SK-N-SH treated with all-trans-retinoic acid at 6 μM for 48 hours (cell line): ENCODE data around the gene SV2B.

ENCODE experiments used
- ATAC-seq: fragments of 200-7000 bp; cut with Tn5 transposase; 3 replicates; pipeline ENCODE4 v1.9.1; 2020; ENCODE audit warnings: mild to moderate bottlenecking, moderate library complexity
- ARNTL ChIP-seq: fragments of 450-650 bp; formaldehyde crosslinking; IDR thresholded peaks from 2 replicates; pipeline ENCODE4 v1.5.0; 2020; ENCODE audit warnings: low read depth, mild to moderate bottlenecking, moderate library complexity, borderline replicate concordance
- BACH2 ChIP-seq: fragments of 250-450 bp; sonication (Bioruptor Pico); IDR thresholded peaks from 2 replicates; pipeline ENCODE4 v1.9.0; 2021; ENCODE audit warnings: mild to moderate bottlenecking, borderline replicate concordance
- CREB5 ChIP-seq: fragments of 250-450 bp; sonication (Bioruptor Pico); IDR thresholded peaks from 2 replicates; pipeline ENCODE4 v1.5.1; 2020; ENCODE audit warnings: low read depth, mild to moderate bottlenecking, moderate library complexity
- CSDC2 ChIP-seq: fragments of 250-450 bp; sonication (Bioruptor Pico); IDR thresholded peaks from 2 replicates; pipeline ENCODE4 v1.5.0; 2020; ENCODE audit warnings: mild to moderate bottlenecking, moderate library complexity
- CSRNP3 ChIP-seq: fragments of 250-450 bp; sonication (Bioruptor Pico); IDR thresholded peaks from 2 replicates; pipeline ENCODE4 v1.5.1; 2021; ENCODE audit warnings: mild to moderate bottlenecking, moderate library complexity
- ESRRG ChIP-seq: fragments of 250-450 bp; sonication (Bioruptor Pico); IDR thresholded peaks from 2 replicates; pipeline ENCODE4 v1.6.1; 2021; ENCODE audit warnings: mild to moderate bottlenecking
- GLIS3 ChIP-seq: fragments of 250-450 bp; sonication (Bioruptor Pico); IDR thresholded peaks from 2 replicates; pipeline ENCODE4 v1.5.0; 2020; ENCODE audit warnings: mild to moderate bottlenecking, moderate library complexity
- ISL1 ChIP-seq: fragments of 250-450 bp; sonication (Bioruptor Pico); IDR thresholded peaks from 2 replicates; pipeline ENCODE4 v2.1.2; 2022; ENCODE audit warnings: mild to moderate bottlenecking, moderate library complexity
- OSR1 ChIP-seq: fragments of 250-450 bp; sonication (Bioruptor Pico); IDR thresholded peaks from 2 replicates; pipeline ENCODE4 v1.8.0; 2022; ENCODE audit warnings: moderate library complexity, mild to moderate bottlenecking, inconsistent platforms
- PATZ1 ChIP-seq: fragments of 250-450 bp; sonication (Bioruptor Pico); IDR thresholded peaks from 2 replicates; pipeline ENCODE4 v1.8.0; 2020; ENCODE audit warnings: mild to moderate bottlenecking, moderate library complexity, borderline replicate concordance
- POU6F1 ChIP-seq: fragments of 250-450 bp; sonication (Bioruptor Pico); IDR thresholded peaks from 2 replicates; pipeline ENCODE4 v1.8.0; 2021; ENCODE audit warnings: low read depth, mild to moderate bottlenecking, moderate library complexity, borderline replicate concordance
- PPARA ChIP-seq: fragments of 250-450 bp; sonication (Bioruptor Pico); IDR thresholded peaks from 2 replicates; pipeline ENCODE4 v1.5.0; 2020; ENCODE audit warnings: mild to moderate bottlenecking, borderline replicate concordance
- RARB ChIP-seq: fragments of 250-450 bp; sonication (Bioruptor Pico); IDR thresholded peaks from 2 replicates; pipeline ENCODE4 v1.8.0; 2021; ENCODE audit warnings: mild to moderate bottlenecking, moderate library complexity
- SNAI2 ChIP-seq: fragments of 250-450 bp; sonication (Bioruptor Pico); IDR thresholded peaks from 2 replicates; pipeline ENCODE4 v1.5.0; 2020; ENCODE audit warnings: mild to moderate bottlenecking, moderate library complexity
- TCF4 ChIP-seq: fragments of 250-450 bp; sonication (Bioruptor Pico); IDR thresholded peaks from 2 replicates; pipeline ENCODE4 v1.8.0; 2021; ENCODE audit warnings: mild to moderate bottlenecking, moderate library complexity, borderline replicate concordance
- TOX ChIP-seq: fragments of 250-450 bp; sonication (Bioruptor Pico); IDR thresholded peaks from 2 replicates; pipeline ENCODE4 v1.8.0; 2021; ENCODE audit warnings: mild to moderate bottlenecking, moderate library complexity, borderline replicate concordance
- TSHZ2 ChIP-seq: fragments of 250-450 bp; sonication (Bioruptor Pico); IDR thresholded peaks from 2 replicates; pipeline ENCODE4 v1.5.0; 2020; ENCODE audit warnings: mild to moderate bottlenecking, moderate library complexity
- ZC3H10 ChIP-seq: fragments of 250-450 bp; sonication (Bioruptor Pico); IDR thresholded peaks from 2 replicates; pipeline ENCODE4 v1.5.1; 2021; ENCODE audit warnings: mild to moderate bottlenecking, moderate library complexity
- ZFP3 ChIP-seq: fragments of 250-450 bp; sonication (Bioruptor Pico); IDR thresholded peaks from 2 replicates; pipeline ENCODE4 v1.5.0; 2020; ENCODE audit warnings: mild to moderate bottlenecking, moderate library complexity
- ZFP30 ChIP-seq: fragments of 450-650 bp; formaldehyde crosslinking; IDR thresholded peaks from 2 replicates; pipeline ENCODE4 v1.5.0; 2022; ENCODE audit warnings: mild to moderate bottlenecking, moderate library complexity
- ZNF565 ChIP-seq: fragments of 450-650 bp; formaldehyde crosslinking; conservative IDR thresholded peaks from 2 replicates; pipeline ENCODE4 v1.5.0; 2020; ENCODE audit warnings: low read depth, mild to moderate bottlenecking, moderate library complexity
- ZNF70 ChIP-seq: fragments of 450-650 bp; formaldehyde crosslinking; IDR thresholded peaks from 2 replicates; pipeline ENCODE4 v1.5.0; 2020; ENCODE audit warnings: mild to moderate bottlenecking, moderate library complexity
- ZNF8 ChIP-seq: fragments of 450-650 bp; formaldehyde crosslinking; IDR thresholded peaks from 2 replicates; pipeline ENCODE4 v1.5.0; 2020; ENCODE audit warnings: mild to moderate bottlenecking, moderate library complexity

SV2B gene

GRCh38 chr15:91196127-91196526, 96.1 kb downstream of the SV2B start:
- ATAC-seq = no peak
- no peak for TF ChIP-seq ZFP3
- no peak for TF ChIP-seq CREB5
- TF ChIP-seq ARNTL (CRISPR knock-in tag) = no peak
- TF ChIP-seq ZFP30 (CRISPR knock-in tag) = no peak
- no peak for TF ChIP-seq TCF4 (CRISPR knock-in tag)
- no peak for TF ChIP-seq ZNF565 (CRISPR knock-in tag)
- no peak for TF ChIP-seq ZC3H10 (CRISPR knock-in tag)
- no peak for TF ChIP-seq RARB (CRISPR knock-in tag)
- no peak for TF ChIP-seq ZNF70 (CRISPR knock-in tag)
- no peak for TF ChIP-seq ZNF8 (CRISPR knock-in tag)
- no peak for TF ChIP-seq CSRNP3 (CRISPR knock-in tag)

- no peak for TF ChIP-seq ZC3H10 (CRISPR knock-in tag)
- no peak for TF ChIP-seq RARB (CRISPR knock-in tag)
- no peak for TF ChIP-seq TCF4 (CRISPR knock-in tag)
- no peak for TF ChIP-seq PATZ1
- TF ChIP-seq CSDC2 (CRISPR knock-in tag) = no peak
- TF ChIP-seq SNAI2 = no peak
- TF ChIP-seq ZFP30 (CRISPR knock-in tag) = no peak
- no peak for TF ChIP-seq OSR1 (CRISPR knock-in tag)
- no peak for TF ChIP-seq GLIS3 (CRISPR knock-in tag)
- no peak for TF ChIP-seq TSHZ2
- no peak for TF ChIP-seq CREB5
- no peak for TF ChIP-seq ZFP3
- TF ChIP-seq CSRNP3 (CRISPR knock-in tag) = no peak
- no peak for TF ChIP-seq PPARA (CRISPR knock-in tag)
- TF ChIP-seq ZNF8 (CRISPR knock-in tag) = no peak
- no peak for TF ChIP-seq ARNTL (CRISPR knock-in tag)
- TF ChIP-seq ISL1 (CRISPR knock-in tag) = no peak
- no peak for TF ChIP-seq TOX (CRISPR knock-in tag)
- TF ChIP-seq ZNF70 (CRISPR knock-in tag) = no peak
- no peak for TF ChIP-seq ESRRG
- ATAC-seq = no peak
These were observed 96.7 kb downstream of the SV2B start for GRCh38 chr15:91196768-91197167.

- ATAC-seq = no peak
- TF ChIP-seq ZNF565 (CRISPR knock-in tag) (no peak), BACH2 (CRISPR knock-in tag) (no peak), POU6F1 (no peak), ESRRG (no peak), CSDC2 (CRISPR knock-in tag) (no peak), TSHZ2 (no peak), ZFP3 (no peak), ZNF70 (CRISPR knock-in tag) (no peak), ZFP30 (CRISPR knock-in tag) (no peak), ZNF8 (CRISPR knock-in tag) (no peak), SNAI2 (no peak), RARB (CRISPR knock-in tag) (no peak), ISL1 (CRISPR knock-in tag) (no peak)
These were observed 99.5 kb downstream of the SV2B start for GRCh38 chr15:91199511-91199910.
